GM19099 (cell line): Measurements from ENCODE around the gene NSMCE4A.

Experiments
- POLR2A ChIP-seq: IDR thresholded peaks from 3 replicates; pipeline ENCODE4 v1.6.1; 2011; ENCODE audit warnings: low read depth; ENCODE audit not compliant: insufficient read length; ENCODE audit errors: extremely low read depth

NSMCE4A gene

DNA sequence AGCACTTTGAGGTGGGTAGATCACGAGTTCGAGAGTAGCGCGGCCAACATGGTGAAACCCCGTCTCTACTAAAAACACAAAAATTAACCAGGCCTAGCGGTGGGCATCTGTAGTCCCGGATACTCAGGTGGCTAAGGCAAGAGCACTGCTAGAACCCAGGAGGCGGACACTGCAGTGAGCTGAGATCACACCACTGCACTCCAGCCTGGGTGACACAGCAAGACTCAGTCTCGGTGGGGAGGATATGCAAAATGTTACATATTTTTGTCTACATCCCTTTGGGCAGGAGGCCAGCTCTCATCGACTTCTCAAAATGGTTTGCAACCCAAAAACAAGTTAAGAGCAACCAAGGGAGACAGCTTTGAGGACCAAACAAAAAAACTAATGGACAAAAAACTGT, 55.4 kb downstream of the NSMCE4A start:
- no peak for TF ChIP-seq POLR2A

DNA sequence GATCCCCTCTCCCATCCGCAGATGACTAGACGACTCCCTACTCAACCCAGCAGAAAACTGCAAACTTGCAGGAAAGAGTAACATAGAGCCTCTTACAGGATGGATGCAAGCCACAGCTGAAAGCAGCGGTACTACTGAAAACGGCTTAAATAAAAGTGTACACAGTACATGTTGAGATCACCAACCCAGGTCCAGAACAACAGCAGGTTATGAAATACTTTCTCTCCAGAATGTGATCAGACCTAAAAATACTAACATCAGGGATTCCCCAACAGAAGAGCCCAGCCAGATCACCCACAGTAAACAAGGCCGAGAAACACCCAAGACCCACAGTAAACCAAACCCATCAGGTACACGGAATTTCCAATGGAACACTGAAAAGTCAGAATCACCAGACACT, 60.4 kb downstream of the NSMCE4A start:
- TF ChIP-seq POLR2A, result no peak

DNA sequence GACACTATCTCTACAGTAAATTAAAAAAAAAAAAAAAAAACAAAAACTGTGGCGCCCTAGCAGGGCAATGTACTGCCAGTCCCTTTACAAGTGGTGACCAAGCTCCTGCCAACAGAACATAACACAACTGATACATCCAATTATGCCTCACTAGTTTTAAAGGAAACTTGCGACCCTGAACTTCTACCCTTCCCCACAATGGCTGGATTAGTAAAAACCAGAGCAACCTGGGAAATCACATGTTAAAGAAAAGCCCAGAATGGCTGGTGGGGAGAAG, 63.7 kb downstream of the NSMCE4A start:
- no peak for TF ChIP-seq POLR2A

DNA sequence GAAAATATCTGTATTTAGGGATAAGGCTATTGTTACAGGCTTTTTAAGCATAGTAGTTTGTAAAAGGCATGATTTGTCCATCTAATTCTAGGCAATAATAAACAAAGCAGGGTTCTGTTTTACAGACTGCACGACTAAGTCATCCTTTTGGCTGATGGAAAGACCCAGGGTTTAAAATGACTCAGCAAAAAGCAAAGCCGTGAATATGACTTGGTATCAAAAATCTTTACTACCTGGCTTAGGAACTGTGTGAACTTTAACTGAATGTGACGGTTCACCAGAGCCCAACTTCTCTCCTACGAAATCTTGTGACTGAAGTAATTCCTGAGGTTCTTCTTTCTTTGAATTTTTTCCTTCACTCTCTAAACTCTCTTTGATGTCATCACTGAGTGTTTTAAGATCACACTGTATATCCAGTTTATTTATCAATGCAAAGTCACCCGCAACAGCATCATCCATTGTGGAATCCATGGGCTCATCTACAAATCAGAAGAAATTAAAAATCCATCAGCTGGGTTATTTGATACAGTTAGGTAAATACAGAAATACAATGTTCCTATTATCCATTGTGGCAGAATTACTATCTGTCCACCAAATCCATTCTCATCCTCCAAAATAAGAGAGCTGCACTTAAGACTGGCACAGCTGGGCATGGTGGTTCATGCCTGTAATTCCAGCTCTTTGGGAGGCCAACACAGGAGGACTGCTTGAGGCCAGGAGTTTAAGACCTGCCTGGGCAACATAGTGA, 64.2 kb downstream of the NSMCE4A start:
- TF ChIP-seq POLR2A, result no peak
